HG03378 (cell line): ENCODE measurements around the gene GNAQ.

Source experiments
- ATAC-seq: cut with Tn5 transposase; IDR thresholded peaks from one replicate; pipeline ENCODE4 v1.9.1; 2021; ENCODE audit warnings: mild to moderate bottlenecking, moderate library complexity; ENCODE audit not compliant: unreplicated experiment

Gene GNAQ

GRCh38 chr9:77978086-77978781 lies 53.4 kb downstream of the GNAQ start:
- no peak for ATAC-seq

DNA sequence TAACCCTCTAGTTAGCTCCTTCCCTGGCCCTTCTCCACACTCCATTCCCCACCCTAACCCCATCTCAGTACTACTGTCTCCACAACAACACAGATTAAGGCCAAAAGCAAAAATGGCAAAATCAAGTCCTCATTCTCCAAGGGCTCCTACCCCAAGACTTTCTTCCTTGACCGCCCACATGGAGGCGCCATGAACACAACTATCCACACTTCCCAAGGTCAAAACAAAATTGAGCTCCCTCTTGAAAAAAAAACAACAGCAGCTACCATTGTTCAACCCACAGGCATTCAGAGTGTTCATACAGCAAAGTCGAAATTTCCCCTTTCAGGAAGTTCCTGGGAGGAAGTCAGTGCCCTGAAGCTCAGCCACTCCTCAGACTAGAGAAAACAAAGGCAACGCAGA lies 54.4 kb downstream of the GNAQ start:
- no peak for ATAC-seq

- no peak for ATAC-seq
These were observed 55.8 kb downstream of the GNAQ start for GRCh38 chr9:77975806-77976205.

DNA sequence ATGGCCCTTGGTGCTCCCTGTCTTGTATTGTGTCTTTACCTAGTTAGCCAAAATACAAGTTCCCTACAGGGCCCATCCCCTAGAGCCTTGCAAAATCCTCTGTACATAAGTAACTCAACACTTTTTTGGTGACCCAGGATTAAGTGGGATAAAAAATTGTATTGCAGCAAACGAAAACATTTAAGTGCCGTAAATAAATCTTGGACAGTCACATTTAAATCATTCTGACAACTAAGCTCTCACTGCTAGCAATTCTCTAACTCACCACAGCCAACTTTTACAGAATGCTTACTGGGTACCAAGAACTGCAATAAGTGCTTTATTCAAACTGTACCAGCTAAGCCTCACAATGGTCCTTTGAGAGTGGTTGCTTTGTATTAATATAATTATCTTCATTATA lies 56.6 kb downstream of the GNAQ start:
- ATAC-seq: no peak

GRCh38 chr9:77974434-77974833 lies 57.2 kb downstream of the GNAQ start:
- ATAC-seq: no peak

- no peak for ATAC-seq
These were observed 62.5 kb downstream of the GNAQ start for GRCh38 chr9:77969083-77969482.

DNA sequence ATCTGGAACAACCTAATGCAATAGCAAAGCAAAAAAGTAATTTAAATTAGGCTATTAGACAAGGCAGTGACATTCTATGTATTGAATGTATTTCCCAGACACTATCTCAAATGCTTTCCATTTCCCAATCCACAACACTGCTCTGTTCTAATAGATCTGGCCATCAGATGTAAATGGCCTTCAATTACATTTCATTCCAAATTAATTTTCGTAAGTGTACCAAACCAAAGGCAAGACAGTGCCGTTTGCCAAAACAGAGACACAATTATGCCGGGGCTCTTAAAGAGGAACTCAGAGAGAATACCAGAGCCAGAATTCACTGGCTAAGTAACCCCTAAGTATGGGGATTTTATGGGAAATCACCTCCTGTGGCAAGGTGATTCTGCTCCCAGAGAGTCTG lies 63.1 kb downstream of the GNAQ start:
- ATAC-seq: no peak

- no peak for ATAC-seq
These were observed 64.9 kb downstream of the GNAQ start for GRCh38 chr9:77966718-77967117.

- ATAC-seq: no peak
These were observed 66.0 kb downstream of the GNAQ start for GRCh38 chr9:77965445-77966123.

GRCh38 chr9:77964258-77964657 lies 67.4 kb downstream of the GNAQ start:
- ATAC-seq: no peak

GRCh38 chr9:77961541-77961940 lies 70.1 kb downstream of the GNAQ start:
- ATAC-seq: no peak

DNA sequence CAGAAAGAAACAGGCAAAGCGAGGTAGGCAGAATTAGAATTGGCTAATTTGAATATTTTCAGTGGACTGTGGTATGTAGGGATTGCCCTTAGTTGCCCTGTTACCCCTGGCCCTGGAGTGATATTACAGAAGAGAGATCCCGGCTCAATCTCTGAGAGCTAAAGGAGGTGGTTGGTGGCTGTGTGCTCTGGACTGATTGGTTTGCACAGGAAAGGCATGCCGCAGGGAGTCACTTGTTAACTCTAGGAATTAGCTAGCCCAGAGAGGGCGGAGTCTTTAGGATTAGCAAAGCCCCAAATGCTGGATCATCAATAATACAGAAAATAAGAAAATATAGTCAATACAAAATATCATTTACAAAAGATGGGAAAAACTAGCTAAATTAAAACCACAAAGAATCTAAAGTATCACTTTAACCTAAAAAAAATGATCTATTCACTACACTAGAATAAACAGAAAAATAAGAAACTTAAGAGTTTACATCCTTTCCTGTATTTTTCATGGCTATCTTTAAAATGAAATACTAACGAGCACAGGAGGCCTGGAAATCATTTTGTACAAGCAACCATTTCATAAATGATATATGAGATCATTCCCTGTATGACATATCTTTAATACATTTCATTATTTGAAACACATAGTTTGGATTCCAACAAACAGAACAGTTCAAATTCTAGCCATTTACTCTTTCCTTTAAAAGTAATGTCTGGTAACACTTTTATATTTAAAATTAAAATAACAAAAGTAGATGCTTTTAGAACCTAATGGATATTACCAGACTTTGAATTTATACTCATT lies 71.1 kb downstream of the GNAQ start:
- no peak for ATAC-seq

DNA sequence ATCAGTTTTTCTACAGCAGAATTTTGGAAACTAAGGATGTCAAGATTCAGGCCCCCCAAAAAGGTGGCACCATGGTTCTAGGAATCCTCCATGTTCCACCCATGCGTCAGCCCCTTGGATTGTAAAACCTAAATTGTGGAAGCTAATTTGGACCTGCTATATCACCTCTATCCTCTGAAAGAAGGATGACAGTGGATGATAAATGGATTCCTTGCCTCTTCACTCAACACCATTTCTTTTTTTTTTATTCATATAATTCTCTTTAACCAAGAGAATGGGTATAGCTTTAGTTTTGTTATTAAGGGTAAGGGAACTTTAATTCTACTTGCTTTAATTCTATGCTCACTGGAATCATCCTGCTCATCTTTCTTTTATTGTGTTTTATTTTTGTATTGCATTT lies 71.8 kb downstream of the GNAQ start:
- no peak for ATAC-seq

- no peak for ATAC-seq
These were observed 74.0 kb downstream of the GNAQ start for GRCh38 chr9:77957652-77958051.

DNA sequence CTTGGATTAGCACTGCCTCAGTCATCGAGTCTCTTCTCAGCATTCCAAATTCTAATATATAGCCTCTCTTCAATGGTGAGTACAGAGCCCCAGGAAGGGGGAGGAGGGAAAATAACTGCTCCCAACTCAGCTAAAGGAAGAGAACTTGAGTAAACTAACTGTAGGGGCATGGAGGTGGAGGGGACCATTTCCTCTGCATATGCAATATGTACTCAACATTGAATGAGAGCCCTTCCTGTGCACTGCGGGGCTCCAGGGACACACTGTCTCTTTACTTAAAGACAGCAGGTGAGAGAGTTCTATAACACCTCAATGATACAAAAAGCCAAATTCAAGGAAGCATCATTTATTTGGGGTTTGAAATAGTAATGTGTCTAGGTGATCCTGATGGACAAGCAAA lies 75.1 kb downstream of the GNAQ start:
- ATAC-seq: no peak

DNA sequence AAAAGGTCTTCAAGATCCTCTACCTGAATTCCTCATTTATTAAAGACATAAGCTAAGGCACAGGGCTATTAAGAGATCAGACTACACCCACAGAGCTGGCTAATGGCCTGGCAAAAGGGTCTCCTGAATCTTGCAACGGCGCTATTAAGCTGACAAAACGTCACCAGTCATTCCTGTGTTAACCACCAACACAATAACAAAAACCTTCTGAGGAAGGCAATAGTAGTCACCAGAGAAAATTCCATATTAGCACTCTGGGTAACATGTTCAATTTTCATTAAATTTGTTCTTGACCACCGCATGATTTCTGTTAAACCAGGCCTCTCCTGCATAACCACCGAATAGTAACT lies 77.0 kb downstream of the GNAQ start:
- ATAC-seq: no peak

DNA sequence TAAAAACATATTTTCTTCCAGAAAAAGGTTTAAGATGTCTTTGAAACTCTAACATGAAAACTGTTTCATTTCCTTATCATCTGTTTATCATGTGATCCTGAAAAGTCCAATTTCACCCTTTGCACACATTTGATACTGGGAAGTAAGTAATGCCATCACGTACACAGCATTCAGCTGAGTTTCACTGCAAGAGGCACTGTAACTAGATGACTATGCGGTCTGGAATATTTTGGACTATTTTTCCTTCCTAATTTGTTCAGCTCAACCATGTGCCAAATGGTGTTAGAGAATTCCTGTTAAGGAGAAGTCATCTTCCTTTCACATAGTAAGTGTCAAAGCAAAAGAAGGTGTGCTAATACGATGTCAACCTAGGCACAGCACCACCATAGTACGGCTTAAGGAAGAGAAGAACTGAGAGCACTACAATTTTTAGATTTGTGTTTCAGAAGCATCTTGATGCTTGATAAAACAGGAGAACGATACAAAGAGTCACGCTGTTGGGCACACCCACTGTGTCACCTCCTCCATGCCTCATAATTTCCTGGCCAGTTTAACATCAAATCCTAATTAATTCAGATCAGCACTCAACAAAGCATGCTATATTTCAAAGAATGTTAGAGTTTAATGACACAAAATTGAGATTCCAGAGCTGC lies 77.5 kb downstream of the GNAQ start:
- no peak for ATAC-seq

GRCh38 chr9:77953590-77953989 lies 78.0 kb downstream of the GNAQ start:
- ATAC-seq: no peak

DNA sequence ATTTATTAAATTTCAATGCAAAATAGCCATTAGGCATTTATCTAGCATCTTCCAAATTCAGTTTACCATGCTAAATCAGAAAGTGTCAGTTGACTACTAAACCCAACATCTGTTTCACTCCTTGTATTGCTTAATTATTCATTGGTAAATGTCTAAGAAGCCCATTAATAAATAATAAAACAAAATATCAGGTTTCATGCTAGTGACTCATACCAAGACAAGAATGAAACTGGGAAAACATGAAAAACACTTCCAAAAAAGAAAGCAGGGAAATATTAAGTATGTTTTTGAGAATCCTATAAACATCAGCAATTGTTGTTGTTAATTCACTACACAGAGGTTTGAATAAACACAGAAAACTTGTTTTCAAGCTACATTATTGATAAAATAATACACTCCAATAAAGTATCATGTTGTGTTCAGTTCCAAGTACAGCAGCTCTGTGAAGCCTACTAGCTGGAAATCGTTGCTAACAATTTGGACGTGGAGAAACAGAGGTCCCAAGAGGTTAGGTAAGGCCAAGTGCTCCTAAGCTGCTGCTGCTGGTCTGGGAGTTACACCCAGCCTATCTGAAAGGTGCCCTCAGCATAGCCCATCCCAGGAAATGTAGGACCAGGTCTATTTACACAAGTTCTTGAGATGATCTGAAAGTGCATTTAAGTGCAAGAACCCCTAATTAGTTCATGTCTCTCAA lies 78.8 kb downstream of the GNAQ start:
- ATAC-seq: no peak

DNA sequence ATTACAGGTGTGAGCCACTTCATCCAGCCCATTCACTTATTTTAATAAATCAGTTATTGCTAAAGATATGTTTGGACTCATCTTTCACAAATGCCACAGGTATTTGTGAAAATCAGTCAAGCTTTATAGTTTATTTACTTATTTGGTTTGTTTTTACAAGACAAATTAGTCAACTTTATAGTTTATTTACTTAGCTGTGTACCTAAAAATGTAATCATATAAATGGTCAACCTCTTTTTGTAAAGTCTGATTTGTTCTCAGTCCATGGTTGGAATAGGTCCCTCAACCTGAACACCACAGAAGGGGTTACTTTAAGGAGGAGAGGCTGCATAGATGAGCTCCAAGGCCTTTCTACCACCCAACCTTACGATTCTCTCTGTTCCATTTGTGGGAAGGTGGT lies 80.2 kb downstream of the GNAQ start:
- ATAC-seq: no peak
